Colonic mucosa (tissue), 4 donors: ENCODE data around the gene KRTAP5-6. TPM values are rescaled to one million over a fixed set of nuclear protein-coding genes. Genes with fewer than 3 reads are reported as not detected.
"Not testable (repeated sequence)": the region's sequence is repeated elsewhere in the genome, so short reads cannot be mapped to it uniquely, and the experiment has no call there.

Source experiments
- DNase-seq: peaks from one replicate; pipeline ENCODE4 v3.0.0-alpha.2; 2020
- H3K27ac ChIP-seq: fragments of 200-600 bp; one replicate; pipeline ENCODE4 v1.8.0; 2021
- H3K27me3 ChIP-seq: fragments of 200-600 bp; one replicate; pipeline ENCODE4 v1.8.0; 2021
- H3K36me3 ChIP-seq: fragments of 200-600 bp; one replicate; pipeline ENCODE4 v1.8.0; 2021
- H3K4me1 ChIP-seq: fragments of 200-600 bp; one replicate; pipeline ENCODE4 v1.8.0; 2021; ENCODE audit warnings: mild to moderate bottlenecking
- H3K4me3 ChIP-seq: fragments of 200-600 bp; one replicate; pipeline ENCODE4 v1.8.0; 2021
- H3K9ac ChIP-seq, 2 donors: one replicate each; pipeline ENCODE4 v1.7.0; 2013; ENCODE audit warnings: control low read depth in 2 of 2, low read depth in 2 of 2, low read length in 2 of 2
- H3K9me3 ChIP-seq: fragments of 200-600 bp; one replicate; pipeline ENCODE4 v1.8.0; 2021
- intact Hi-C: fragments of 100-400 bp; cut with DNase I; formaldehyde crosslinking; loops from one replicate; pipeline ENCODE4 v1.14.1; 2022
- total RNA-seq, 2 donors: library from RNA; stranded (reverse); fragmentation: NEBNext Ultra II Directional in 1 of 2; extraction: Animal tissue kit (Norgen Biotek cat#: 25700) in 1 of 2; gene quantifications; one replicate each; pipeline ENCODE4 v1.2.1, GENCODE V29; 2021
- TF ChIP-seq, protein P1 (sequence below): fragments of 200-600 bp; IDR thresholded peaks from one replicate; pipeline ENCODE4 v1.8.0; 2022; ENCODE audit warnings: antibody characterized with exemption, mild to moderate bottlenecking
- donor health status: healthy.
- donor health status: DM: no; HTN: no; CAD: no.
- donor health status: DM: no; HTN: no; CAD: no.

The KRTAP5-6 gene
- total RNA-seq, 2 donors from 2014 or later: not detected

DNA sequence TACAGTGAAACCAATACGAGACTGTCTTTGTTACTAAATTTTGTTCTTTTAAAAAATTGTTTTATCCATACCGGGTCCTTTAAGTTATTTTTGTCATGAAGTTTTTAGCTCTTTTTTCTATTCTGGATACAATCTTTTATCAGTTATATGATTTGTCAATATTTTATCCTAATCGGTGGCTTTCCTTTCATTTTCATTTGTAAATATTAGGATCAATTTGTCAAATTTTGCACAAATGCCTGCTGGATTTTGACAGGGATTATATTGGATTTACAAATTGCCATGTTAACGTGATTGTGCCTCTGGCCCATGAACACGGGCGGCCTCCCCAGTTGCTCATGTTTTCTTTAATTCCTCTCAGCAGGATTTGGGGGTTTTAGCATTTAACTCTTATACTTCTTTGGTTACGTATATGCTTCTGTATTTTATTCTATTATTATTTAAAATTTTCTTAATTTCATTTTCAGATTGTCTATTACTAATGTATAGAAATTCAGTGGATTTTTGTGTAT is 20.7 kb upstream of the KRTAP5-6 start:
- no peak for DNase-seq
- TF ChIP-seq, protein P1, sequence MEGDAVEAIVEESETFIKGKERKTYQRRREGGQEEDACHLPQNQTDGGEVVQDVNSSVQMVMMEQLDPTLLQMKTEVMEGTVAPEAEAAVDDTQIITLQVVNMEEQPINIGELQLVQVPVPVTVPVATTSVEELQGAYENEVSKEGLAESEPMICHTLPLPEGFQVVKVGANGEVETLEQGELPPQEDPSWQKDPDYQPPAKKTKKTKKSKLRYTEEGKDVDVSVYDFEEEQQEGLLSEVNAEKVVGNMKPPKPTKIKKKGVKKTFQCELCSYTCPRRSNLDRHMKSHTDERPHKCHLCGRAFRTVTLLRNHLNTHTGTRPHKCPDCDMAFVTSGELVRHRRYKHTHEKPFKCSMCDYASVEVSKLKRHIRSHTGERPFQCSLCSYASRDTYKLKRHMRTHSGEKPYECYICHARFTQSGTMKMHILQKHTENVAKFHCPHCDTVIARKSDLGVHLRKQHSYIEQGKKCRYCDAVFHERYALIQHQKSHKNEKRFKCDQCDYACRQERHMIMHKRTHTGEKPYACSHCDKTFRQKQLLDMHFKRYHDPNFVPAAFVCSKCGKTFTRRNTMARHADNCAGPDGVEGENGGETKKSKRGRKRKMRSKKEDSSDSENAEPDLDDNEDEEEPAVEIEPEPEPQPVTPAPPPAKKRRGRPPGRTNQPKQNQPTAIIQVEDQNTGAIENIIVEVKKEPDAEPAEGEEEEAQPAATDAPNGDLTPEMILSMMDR: no peak
- no peaks in the 10 kb centered on the region for H3K9me3 ChIP-seq
- H3K4me3 ChIP-seq: no peak overlapping the region
- H3K9ac ChIP-seq: no peak overlapping the region
- no peak overlapping the region for H3K27ac ChIP-seq
- H3K36me3 ChIP-seq: no peaks in the 10 kb centered on the region
- no peaks in the 10 kb centered on the region for H3K4me1 ChIP-seq
- no peaks in the 10 kb centered on the region for H3K27me3 ChIP-seq
- intact Hi-C loops: no loop called here

DNA sequence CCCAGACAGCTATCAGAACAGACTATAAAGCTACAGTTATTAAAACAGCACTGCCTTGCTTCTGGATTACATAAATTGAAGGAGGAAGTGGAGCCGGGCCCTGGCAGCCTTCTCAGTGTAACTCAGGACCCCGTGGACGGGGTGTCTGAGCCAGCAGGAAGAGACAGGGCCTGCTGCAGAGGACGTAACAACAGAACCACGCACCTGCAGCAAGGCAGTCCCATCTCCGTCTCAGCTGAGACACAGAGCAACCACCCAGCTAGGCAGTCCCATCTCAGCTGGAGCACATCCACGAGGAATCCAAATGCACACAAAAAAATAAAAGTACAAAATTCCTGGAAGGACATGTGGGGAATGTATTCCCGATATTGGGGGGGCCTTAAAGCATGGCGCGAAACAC is 17.1 kb upstream of the KRTAP5-6 start:
- H3K36me3 ChIP-seq: no peaks in the 10 kb centered on the region
- no peak overlapping the region for H3K9ac ChIP-seq
- H3K27me3 ChIP-seq: no peaks in the 10 kb centered on the region
- no peak for DNase-seq
- no peak overlapping the region for H3K4me3 ChIP-seq
- H3K9me3 ChIP-seq: no peaks in the 10 kb centered on the region
- H3K27ac ChIP-seq: no peak overlapping the region
- no peaks in the 10 kb centered on the region for H3K4me1 ChIP-seq
- TF ChIP-seq, protein P1: no peak
- intact Hi-C loops: no loop called here

DNA sequence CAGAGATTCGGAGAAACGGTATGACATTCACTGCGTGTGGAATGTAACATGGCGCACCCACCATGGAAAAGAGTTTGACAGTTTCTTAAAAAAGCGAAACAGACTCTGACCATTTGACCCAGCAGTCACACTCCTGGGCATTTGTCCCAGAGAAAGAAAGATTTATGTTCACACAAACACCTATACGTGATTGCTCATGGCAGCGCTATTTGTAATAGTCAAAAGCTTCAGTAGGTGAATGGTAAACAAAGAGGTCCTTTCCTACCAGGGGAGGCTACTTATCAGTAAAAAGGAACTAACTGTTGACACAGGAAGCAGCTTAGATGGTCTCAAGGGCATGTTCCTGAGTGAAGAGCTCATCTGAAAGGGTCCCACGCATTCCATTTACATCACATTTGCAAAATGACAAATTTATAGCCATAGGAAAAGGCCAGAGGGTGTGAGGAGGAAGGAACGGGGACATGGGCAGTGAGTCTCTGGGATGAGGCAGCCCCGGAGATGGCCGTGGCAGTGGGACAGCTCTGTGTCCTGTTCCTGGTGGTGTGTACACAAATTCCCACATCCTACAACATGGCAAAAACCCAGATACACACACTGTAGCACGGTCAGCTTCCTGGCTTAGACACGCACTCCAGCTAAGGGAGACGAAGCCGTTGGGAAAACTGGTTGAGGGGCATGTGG is 14.6 kb upstream of the KRTAP5-6 start:
- no peak overlapping the region for H3K9ac ChIP-seq

DNA sequence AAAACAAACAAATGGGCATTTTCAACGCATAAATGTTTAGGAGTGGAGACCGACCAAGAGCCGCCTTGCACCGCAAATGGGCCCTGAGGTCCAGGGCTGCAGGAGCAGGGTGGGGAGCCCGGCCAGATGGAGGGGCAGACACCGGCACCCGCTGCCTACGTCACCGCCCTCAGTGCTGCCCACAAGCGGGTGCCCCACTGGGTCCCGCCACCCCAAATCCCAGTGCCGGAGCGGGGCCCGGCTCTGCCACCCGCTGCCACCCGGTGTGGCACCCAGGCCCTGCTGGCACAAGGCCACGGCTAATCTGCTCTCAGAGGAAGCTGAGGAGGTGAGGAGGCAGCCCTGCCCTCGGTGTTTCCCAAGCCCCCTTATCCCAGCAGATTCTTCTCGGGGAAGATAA is 13.8 kb upstream of the KRTAP5-6 start:
- H3K27me3 ChIP-seq, H3K9ac ChIP-seq, H3K4me1 ChIP-seq, H3K9me3 ChIP-seq, H3K4me3 ChIP-seq, H3K36me3 ChIP-seq, intact Hi-C loops, DNase-seq, H3K27ac ChIP-seq: not testable (repeated sequence)

More for the DNA sequence above, 14.6 kb upstream of the KRTAP5-6 start:
- TF ChIP-seq, protein P1: no peak
- Histone ChIP-seq H3K9me3 (no peaks in the 10 kb centered on the region), H3K36me3 (no peaks in the 10 kb centered on the region), H3K4me3 (no peak overlapping the region), H3K27me3 (no peaks in the 10 kb centered on the region), H3K27ac (no peak overlapping the region), H3K4me1 (no peaks in the 10 kb centered on the region)
- intact Hi-C loops: no loop called here
- no peak for DNase-seq

DNA sequence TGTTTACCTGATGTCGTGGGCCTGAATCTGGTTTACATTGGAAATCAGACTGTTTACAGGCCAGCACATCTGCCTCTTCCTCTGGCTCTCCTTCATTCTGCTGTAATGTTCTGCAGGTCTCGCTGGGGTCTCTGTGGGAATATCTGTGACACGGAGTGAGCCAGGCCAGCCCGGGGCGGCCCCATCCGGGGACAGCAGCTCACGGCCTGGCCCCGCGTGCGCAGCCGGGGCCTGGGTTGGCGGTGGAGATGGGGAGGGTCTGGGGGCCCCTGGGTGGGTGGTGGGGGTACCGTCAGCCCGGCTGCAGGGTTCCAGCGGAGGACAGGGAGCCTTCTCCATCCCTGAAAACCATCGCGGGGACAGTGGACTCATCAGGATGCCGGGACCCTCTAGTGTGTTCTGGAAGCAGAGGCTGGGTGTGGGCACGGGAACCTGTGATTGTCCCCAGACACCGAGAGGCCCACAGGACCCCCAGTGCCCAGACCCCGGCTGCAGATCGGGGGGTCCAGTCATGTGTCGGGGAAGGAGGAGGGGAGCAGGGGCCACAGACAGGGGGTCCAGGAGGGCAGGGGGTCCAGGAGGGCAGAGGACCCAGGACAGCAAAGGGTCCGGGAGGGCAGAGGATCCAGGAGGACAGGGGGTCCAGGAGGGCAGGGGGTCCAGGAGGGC is 13.0 kb upstream of the KRTAP5-6 start:
- H3K4me1 ChIP-seq: not testable (repeated sequence)

DNA sequence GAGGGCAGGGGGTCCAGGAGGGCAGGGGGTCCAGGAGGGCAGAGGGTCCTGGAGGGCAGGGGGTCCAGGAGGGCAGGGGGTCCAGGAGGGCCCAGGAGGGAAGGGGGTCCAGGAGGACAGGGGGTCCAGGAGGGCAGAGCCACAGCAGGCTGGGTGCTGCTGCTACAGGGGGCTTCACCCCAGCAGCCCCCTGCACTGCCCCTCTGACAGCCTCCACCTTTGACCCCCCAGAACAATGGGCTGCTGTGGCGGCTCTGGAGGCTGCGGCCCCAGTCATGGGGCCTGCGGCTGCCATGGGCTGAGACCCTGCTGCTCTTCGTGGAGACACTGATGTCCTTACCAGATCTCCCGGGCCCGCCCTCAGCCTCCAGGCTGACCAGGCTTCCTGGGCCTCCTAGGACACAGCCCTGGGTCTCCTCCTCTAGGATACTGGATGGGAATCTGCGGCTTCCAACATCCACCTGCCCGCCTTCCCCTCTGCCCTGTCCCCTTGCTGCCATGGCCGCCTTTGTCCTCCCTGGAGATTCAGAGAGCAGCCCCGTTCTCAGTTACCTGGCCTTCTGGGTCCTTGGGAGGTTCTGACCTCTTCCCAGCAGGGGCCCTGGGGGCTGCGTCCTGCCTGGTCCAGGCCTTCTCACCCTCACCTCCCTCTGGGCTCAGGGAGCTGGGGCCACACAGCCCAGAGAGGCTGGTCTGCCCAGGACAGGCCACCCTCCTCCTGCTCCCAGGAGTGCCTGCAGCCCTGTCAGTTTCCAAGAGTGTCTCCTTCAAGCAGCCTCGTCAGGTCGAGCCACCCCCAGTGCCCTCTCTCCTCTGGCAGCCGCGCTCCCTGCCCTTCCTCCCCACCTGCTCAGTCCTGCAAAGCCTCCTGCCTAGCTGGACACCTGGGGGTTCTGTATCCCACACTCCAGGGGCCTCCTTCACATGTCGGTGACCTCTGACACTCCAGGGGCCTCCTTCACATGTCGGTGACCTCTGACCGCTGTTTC is 11.8 kb upstream of the KRTAP5-6 start:
- H3K27me3 ChIP-seq, H3K27ac ChIP-seq, H3K9me3 ChIP-seq, H3K4me3 ChIP-seq, H3K9ac ChIP-seq, H3K36me3 ChIP-seq, intact Hi-C loops, H3K4me1 ChIP-seq, DNase-seq: not testable (repeated sequence)

More for the DNA sequence above, 13.0 kb upstream of the KRTAP5-6 start:
- H3K27ac ChIP-seq, H3K9me3 ChIP-seq, H3K4me3 ChIP-seq, H3K9ac ChIP-seq, H3K27me3 ChIP-seq, DNase-seq, intact Hi-C loops, H3K36me3 ChIP-seq: not testable (repeated sequence)

DNA sequence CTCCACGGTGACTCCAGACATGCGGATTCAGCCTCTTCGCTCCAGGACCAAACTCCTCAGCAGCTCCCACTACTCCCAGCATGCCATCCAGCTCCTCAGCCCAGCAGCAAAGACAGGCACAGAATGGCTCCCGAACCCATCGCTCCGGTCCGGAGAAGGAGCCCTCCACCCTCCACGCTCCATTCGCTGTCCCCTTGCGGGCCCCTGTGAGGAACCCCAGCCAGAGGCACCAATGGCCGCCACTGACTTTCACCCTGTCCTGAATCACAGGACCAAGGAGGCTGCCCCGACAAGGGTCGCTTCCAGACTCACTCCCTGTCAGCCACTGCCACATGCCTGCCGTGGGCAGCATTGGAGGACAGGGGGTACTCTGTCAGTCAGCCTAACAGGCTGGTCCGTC is 10.8 kb upstream of the KRTAP5-6 start:
- H3K4me3 ChIP-seq, H3K27me3 ChIP-seq, H3K36me3 ChIP-seq, H3K27ac ChIP-seq, H3K9ac ChIP-seq, H3K9me3 ChIP-seq, DNase-seq, H3K4me1 ChIP-seq, intact Hi-C loops: not testable (repeated sequence)

DNA sequence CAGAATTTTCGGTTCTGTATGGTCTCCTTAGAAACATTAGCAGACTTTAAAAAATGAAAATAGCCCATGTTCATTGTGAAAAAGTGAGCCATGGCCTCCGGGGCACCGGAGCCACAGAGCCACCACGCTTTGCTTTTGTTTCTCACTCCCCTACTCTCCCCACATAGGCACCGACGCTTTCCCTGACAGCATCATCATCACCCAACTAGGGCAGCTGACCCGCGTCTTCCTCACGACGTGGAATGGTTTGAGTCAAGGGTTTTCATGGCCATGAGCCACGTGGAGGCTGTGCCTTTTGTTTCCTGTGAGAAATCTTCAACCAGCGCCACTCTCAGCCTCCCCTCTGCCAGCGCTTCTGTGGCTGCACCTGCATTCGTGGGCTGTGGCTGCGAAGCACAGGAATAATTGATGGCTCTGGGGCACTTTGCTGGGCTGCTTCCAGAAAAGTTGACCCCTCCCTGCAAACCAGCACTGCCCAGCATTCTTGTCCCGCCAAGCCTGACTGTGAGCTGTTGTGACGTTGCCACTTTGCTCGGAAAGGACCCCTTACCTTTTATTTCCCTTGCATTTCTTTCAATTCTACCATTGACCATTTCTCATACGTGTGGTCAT is 8.6 kb upstream of the KRTAP5-6 start:
- H3K4me3 ChIP-seq, H3K9ac ChIP-seq, DNase-seq, H3K27ac ChIP-seq, H3K9me3 ChIP-seq, H3K4me1 ChIP-seq, H3K27me3 ChIP-seq, intact Hi-C loops, H3K36me3 ChIP-seq: not testable (repeated sequence)

DNA sequence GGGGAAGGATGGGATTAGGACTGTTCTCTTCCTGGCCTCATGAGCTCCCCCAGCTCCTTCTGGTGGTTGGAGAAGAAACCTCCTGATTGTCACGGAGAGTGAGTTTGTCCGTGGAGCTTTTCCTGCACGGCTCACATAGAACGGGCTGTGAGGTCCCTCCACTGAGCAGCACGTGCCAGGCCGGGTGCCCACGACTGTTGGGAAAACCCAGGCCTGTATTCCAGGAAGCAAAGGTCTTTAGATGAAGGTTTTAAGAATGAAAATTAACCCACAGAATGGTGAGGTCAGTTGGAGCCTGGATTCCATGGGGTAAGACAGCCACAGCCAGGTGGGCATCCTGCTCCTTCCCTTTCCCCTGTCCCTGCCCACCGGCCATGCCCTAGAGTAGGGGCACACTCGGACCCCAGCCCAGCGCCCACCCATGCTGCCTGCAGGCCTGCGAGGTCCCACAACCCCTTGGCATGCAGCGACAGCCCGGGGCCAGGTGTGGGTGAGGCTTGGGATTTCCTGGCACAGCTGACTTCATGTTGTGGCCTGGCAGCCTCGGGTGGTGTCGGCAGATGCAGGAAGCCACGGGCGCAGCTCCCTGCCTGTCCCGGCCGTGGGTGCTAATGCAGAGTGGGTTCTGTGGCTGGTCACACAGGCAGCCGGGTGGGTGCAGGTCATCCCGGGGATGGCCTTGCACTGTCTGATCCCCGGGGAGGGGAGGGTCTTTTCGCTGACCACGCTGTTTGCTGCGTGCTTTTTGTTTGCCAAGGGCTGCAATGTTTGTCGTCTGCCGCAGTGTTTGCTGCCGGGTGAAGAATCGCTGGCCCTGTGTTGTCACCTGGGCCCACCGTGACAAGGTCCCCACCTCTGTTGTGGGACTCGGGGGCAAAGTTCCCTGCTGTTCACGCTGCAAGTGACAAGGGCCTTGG is 7.5 kb upstream of the KRTAP5-6 start:
- DNase-seq: peak; percentile 6

More for the DNA sequence above, 7.5 kb upstream of the KRTAP5-6 start:
- H3K27ac ChIP-seq, H3K36me3 ChIP-seq, H3K9me3 ChIP-seq, H3K4me3 ChIP-seq, H3K9ac ChIP-seq, H3K4me1 ChIP-seq, H3K27me3 ChIP-seq: not testable (repeated sequence)
- intact Hi-C loops: loop anchor here (5.0 kb wide), 2 partner anchors 37 to 463 kb away; no protein-coding TSS in a partner anchor
